ENCODE measurements around the gene PHKA2. TPM values are rescaled to one million over a fixed set of nuclear protein-coding genes. Genes with fewer than 3 reads are reported as not detected.
A peak's percentile ranks its signal among the peaks of the same experiment; 100 is the strongest.

Gene PHKA2
- total and polyA plus RNA-seq, 2 donors (not counting 1 experiment from before 2014, with no cell fraction given), result 7.9 to 8.3 TPM

DNA sequence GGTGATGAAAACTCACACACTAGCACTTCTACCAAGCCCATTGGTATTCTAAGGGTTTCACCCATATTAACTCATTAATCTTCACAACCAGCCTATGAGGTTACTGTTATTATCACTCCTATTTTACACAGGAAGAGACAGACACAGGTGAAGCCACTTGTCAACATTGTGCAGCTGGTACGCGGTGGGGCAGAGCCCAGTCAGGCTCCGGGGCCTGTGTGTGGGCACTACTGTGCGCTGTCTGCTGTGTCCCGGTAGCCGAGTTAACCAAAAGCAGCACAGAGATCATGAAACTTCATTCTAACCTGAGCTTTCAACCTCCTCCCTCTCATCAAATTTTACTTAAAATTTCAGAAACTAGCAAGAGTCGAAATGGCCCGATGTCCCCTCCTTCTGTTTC is 111.3 kb downstream of the PHKA2 start:
- H4K20me1 ChIP-seq (ENCODE audit: control insufficient read depth, extremely low read depth, insufficient read depth, low read length), result no peaks in the 10 kb centered on the region
- TF ChIP-seq, protein P1, sequence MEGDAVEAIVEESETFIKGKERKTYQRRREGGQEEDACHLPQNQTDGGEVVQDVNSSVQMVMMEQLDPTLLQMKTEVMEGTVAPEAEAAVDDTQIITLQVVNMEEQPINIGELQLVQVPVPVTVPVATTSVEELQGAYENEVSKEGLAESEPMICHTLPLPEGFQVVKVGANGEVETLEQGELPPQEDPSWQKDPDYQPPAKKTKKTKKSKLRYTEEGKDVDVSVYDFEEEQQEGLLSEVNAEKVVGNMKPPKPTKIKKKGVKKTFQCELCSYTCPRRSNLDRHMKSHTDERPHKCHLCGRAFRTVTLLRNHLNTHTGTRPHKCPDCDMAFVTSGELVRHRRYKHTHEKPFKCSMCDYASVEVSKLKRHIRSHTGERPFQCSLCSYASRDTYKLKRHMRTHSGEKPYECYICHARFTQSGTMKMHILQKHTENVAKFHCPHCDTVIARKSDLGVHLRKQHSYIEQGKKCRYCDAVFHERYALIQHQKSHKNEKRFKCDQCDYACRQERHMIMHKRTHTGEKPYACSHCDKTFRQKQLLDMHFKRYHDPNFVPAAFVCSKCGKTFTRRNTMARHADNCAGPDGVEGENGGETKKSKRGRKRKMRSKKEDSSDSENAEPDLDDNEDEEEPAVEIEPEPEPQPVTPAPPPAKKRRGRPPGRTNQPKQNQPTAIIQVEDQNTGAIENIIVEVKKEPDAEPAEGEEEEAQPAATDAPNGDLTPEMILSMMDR (conservative IDR thresholded peaks at IDR 0.05 in 1 of 2, IDR thresholded peaks at IDR 0.05 in 1 of 2; ENCODE audit: low read depth in 1 of 2, low read length in 2 of 2), result no peak
- TF ChIP-seq EZH2 (IDR thresholded peaks at IDR 0.05; ENCODE audit: low read length, missing control alignments), result no peak
- H2AFZ ChIP-seq (ENCODE audit: low read length), result no peak overlapping the region
- no peak overlapping the region for H3K27ac ChIP-seq (ENCODE audit: insufficient read depth, low read length)
- H3K9ac ChIP-seq (ENCODE audit: insufficient read depth, low read length), result no peak overlapping the region
- H3K4me1 ChIP-seq (ENCODE audit: control insufficient read depth, extremely low read depth, insufficient read depth, low read length), result no peaks in the 10 kb centered on the region
- H3K9me3 ChIP-seq (ENCODE audit: control insufficient read depth, insufficient read depth, low read depth, low read length), result no peaks in the 10 kb centered on the region
- no peaks in the 10 kb centered on the region for H3K36me3 ChIP-seq (ENCODE audit: control insufficient read depth, insufficient read depth, low read length)
- H3K4me2 ChIP-seq (ENCODE audit: extremely low read depth, insufficient read depth, low read length), result no peak overlapping the region
- no peaks in the 10 kb centered on the region for H3K79me2 ChIP-seq (ENCODE audit: control insufficient read depth, insufficient read depth, low read length)
- H3K27me3 ChIP-seq (ENCODE audit: control insufficient read depth, insufficient read depth, low read length), result no peaks in the 10 kb centered on the region
- DNase-seq (ENCODE audit: low read depth in 2 of 2), result no peak
- no peak overlapping the region for H3K4me3 ChIP-seq (replicated peaks in 1 of 4; ENCODE audit: control extremely low read depth in 1 of 4, insufficient read depth in 1 of 4, low read depth in 3 of 4, low read length in 4 of 4)

GRCh38 chrX:18871970-18872369 is 111.9 kb downstream of the PHKA2 start:
- Histone ChIP-seq H3K4me3 (replicated peaks in 1 of 4; ENCODE audit: control extremely low read depth in 1 of 4, insufficient read depth in 1 of 4, low read depth in 3 of 4, low read length in 4 of 4) (no peak overlapping the region), H3K36me3 (ENCODE audit: control insufficient read depth, insufficient read depth, low read length) (no peaks in the 10 kb centered on the region), H3K27ac (ENCODE audit: insufficient read depth, low read length) (no peak overlapping the region), H3K27me3 (ENCODE audit: control insufficient read depth, insufficient read depth, low read length) (no peaks in the 10 kb centered on the region), H2AFZ (ENCODE audit: low read length) (no peak overlapping the region), H3K4me2 (ENCODE audit: extremely low read depth, insufficient read depth, low read length) (no peak overlapping the region), H3K4me1 (ENCODE audit: control insufficient read depth, extremely low read depth, insufficient read depth, low read length) (no peaks in the 10 kb centered on the region), H3K79me2 (ENCODE audit: control insufficient read depth, insufficient read depth, low read length) (no peaks in the 10 kb centered on the region), H3K9me3 (ENCODE audit: control insufficient read depth, insufficient read depth, low read depth, low read length) (no peaks in the 10 kb centered on the region), H3K9ac (ENCODE audit: insufficient read depth, low read length) (no peak overlapping the region), H4K20me1 (ENCODE audit: control insufficient read depth, extremely low read depth, insufficient read depth, low read length) (no peaks in the 10 kb centered on the region)
- DNase-seq (ENCODE audit: low read depth in 2 of 2), result no peak
- TF ChIP-seq, protein P1 (conservative IDR thresholded peaks at IDR 0.05 in 1 of 2, IDR thresholded peaks at IDR 0.05 in 1 of 2; ENCODE audit: low read depth in 1 of 2, low read length in 2 of 2), result no peak
- no peak for TF ChIP-seq EZH2 (IDR thresholded peaks at IDR 0.05; ENCODE audit: low read length, missing control alignments)

DNA sequence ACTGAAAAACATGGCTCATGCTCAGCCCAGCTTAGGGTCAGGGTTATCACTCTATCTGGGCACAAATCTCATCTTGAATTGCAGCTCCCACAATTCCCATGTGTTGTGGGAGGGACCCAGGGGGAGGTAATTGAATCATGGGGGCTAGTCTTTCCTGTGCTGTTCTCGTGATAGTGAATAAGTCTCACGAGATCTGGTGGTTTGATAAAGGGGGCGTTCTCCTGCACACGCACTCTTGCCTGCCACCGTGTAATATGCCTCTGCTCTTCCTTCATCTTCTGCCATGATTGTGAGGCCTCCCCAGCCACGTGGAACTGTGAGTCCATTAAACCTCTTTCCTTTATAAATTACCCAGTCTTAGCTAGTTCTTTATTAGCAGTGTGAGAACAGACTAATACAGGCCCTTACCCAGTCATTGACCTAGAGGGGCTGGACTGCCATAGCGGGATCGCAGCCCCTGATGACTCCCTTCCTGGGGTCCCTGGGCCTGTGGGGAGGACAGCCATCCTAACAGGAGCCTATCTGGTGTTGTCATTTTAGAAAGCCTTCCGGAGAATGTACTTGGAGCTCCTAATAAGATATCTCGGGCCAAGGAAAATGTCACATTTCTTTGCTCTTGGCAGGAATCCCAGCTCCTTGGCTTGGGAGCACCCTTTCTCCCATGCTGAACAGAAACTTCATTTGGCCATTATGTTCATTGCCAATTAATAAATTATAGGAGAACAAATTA is 112.6 kb downstream of the PHKA2 start:
- H3K27me3 ChIP-seq (ENCODE audit: control insufficient read depth, insufficient read depth, low read length), result no peaks in the 10 kb centered on the region
- no peaks in the 10 kb centered on the region for H3K79me2 ChIP-seq (ENCODE audit: control insufficient read depth, insufficient read depth, low read length)
- H4K20me1 ChIP-seq (ENCODE audit: control insufficient read depth, extremely low read depth, insufficient read depth, low read length), result no peaks in the 10 kb centered on the region
- no peaks in the 10 kb centered on the region for H3K4me1 ChIP-seq (ENCODE audit: control insufficient read depth, extremely low read depth, insufficient read depth, low read length)
- DNase-seq (ENCODE audit: low read depth in 2 of 2), result peak; percentile 17 to 30
- H3K9me3 ChIP-seq (ENCODE audit: control insufficient read depth, insufficient read depth, low read depth, low read length), result no peaks in the 10 kb centered on the region
- no peak overlapping the region for H2AFZ ChIP-seq (ENCODE audit: low read length)
- H3K4me2 ChIP-seq (ENCODE audit: extremely low read depth, insufficient read depth, low read length), result no peak overlapping the region
- no peak overlapping the region for H3K9ac ChIP-seq (ENCODE audit: insufficient read depth, low read length)
- no peak overlapping the region for H3K27ac ChIP-seq (ENCODE audit: insufficient read depth, low read length)
- TF ChIP-seq, protein P1 (conservative IDR thresholded peaks at IDR 0.05 in 1 of 2, IDR thresholded peaks at IDR 0.05 in 1 of 2; ENCODE audit: low read depth in 1 of 2, low read length in 2 of 2), result no peak
- no peak for TF ChIP-seq EZH2 (IDR thresholded peaks at IDR 0.05; ENCODE audit: low read length, missing control alignments)
- no peak overlapping the region for H3K4me3 ChIP-seq (replicated peaks in 1 of 4; ENCODE audit: control extremely low read depth in 1 of 4, insufficient read depth in 1 of 4, low read depth in 3 of 4, low read length in 4 of 4)
- H3K36me3 ChIP-seq (ENCODE audit: control insufficient read depth, insufficient read depth, low read length), result no peaks in the 10 kb centered on the region

Measured in fibroblast of lung (primary cell).